ENCODE data around the gene LBHD1. TPM values are rescaled to one million over a fixed set of nuclear protein-coding genes. Genes with fewer than 3 reads are reported as not detected.
"Not testable (repeated sequence)": the region's sequence is repeated elsewhere in the genome, so short reads cannot be mapped to it uniquely, and the experiment has no call there.

The LBHD1 gene
- total and polyA plus RNA-seq, 5 donors, result 3.2 to 7.3 (median 3.7) TPM

DNA sequence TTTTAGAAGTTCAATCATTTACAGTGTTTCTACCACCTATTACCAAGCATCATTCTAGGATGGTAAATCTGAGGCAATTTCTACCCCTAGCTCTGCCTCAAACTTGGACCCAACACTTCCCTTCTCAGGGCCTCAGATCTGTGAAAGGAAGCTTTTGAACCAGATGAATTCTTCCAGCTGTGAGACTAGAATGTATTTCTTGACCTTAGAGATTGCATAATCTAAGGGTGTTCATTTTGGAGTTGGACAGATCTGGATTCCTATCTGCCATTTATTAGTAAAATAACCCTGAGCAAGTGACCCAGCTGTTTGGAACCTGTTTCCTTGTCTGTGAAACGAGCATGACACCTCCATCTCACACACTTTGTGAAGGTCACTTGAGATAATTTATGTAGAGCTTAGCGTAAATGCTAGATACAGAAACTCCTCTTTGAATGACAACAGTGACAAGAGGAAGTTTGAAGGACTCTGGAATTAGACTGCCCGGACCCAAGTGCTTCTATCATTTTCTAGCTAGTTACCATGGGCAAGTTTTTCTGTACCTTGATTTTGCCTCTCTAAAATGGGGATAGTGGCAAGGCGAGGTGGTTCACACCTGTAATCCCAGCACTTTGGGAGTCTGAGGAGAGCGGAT lies 15.2 kb downstream of the LBHD1 start:
- no peak overlapping the region for H3K27ac ChIP-seq (ENCODE audit: low read length)
- H3K27me3 ChIP-seq (ENCODE audit: control insufficient read depth, insufficient read depth), result no peaks in the 10 kb centered on the region
- H3K4me3 ChIP-seq (ENCODE audit: low read length), result no peak overlapping the region
- no peaks in the 10 kb centered on the region for H3K9me3 ChIP-seq (ENCODE audit: control insufficient read depth, low read length)
- ATAC-seq (no peak), DNase-seq (no peak)
- no peaks in the 10 kb centered on the region for H3K4me1 ChIP-seq (ENCODE audit: control insufficient read depth, insufficient read depth, low read length)
- WGBS, result 52% methylated on average over 5 of the region's 5 CpGs
- intact Hi-C loops (cut with DNase I), result loop anchor here in 1 of 4 donors (10.0 kb wide), 1 partner anchor 62 kb away; the partner anchor contains the start of gene TUT1

DNA sequence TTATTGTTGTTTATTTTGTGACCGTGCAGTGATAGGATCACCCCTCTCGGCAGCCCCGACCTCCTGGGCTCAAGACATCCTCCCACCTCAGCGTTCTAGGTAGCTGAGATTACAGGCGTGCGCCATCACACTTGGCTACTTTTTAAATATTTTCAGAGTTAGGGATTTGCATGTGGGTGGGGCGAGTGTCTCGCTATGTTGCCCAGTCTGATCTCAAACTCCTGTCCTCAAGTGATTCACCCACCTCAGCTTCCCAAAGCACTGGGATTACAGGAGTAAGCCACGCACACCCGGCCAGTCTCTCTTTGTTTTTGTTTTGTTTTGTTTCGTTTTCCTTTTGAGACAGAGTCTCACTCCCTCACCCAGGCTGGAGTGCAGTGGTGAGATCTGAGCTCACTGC lies 17.8 kb downstream of the LBHD1 start:
- 89% methylated on average over 11 of the region's 11 CpGs for WGBS
- ATAC-seq, result no peak

DNA sequence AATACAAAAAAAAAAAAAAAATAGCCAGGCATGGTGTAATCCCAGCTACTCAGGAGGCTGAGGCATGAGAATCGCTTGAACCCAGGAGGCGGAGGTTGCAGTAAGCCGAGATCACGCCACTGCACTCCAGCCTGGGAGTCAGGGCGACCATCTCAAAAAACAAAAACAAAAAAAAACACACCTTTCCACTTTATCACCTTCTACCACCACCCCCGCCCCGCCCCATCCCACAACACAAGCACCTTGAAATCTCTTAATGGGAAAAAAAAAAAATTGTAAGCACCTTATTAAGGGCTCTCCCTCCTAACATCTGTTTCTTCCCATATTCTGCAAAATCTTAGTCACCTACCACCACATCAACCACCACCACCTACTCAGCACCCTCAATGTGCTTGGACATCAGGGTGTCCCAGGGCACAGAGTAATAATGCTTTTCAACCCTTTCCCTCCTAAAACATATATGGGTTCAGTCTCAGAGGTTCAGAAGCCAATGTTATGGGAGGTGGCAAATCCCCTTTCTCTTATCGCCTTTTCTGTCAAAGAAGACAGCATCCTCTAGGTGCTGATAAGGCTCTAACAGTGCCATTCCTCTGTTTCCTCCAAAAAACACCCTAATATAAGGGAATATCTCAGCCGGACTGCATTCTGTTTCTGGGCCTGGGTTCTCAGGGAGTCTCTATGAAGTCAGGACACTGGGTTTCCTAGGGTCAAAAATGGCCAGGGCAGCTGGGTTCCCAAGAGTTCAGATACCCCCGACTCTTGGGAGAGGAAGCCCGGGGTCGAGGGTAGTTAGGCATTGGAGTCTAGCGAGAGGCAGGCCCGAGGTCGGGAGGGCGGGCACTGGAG lies 19.7 kb downstream of the LBHD1 start:
- WGBS, result 37% methylated on average over 16 of the region's 16 CpGs
- DNase-seq (no peak), ATAC-seq (no peak)
- H3K9me3 ChIP-seq (ENCODE audit: control insufficient read depth, low read length), result no peaks in the 10 kb centered on the region
- no peaks in the 10 kb centered on the region for H3K27me3 ChIP-seq (ENCODE audit: control insufficient read depth, insufficient read depth)
- H3K4me3 ChIP-seq (ENCODE audit: low read length), result peak overlapping the region; percentile 94
- intact Hi-C loops (cut with DNase I), result loop anchor here in 1 of 4 donors (10.0 kb wide), 1 partner anchor 58 kb away; the partner anchor contains the start of gene TUT1
- no peaks in the 10 kb centered on the region for H3K4me1 ChIP-seq (ENCODE audit: control insufficient read depth, insufficient read depth, low read length)
- peak overlapping the region; percentile 90 for H3K27ac ChIP-seq (ENCODE audit: low read length)

More for the DNA sequence above, 17.8 kb downstream of the LBHD1 start:
- intact Hi-C loops (cut with DNase I), result loop anchor here in 1 of 4 donors (10.0 kb wide), 1 partner anchor 59 kb away; the partner anchor contains the start of gene TUT1
- no peak overlapping the region for H3K4me3 ChIP-seq (ENCODE audit: low read length)
- no peaks in the 10 kb centered on the region for H3K4me1 ChIP-seq (ENCODE audit: control insufficient read depth, insufficient read depth, low read length)
- H3K9me3 ChIP-seq (ENCODE audit: control insufficient read depth, low read length), result no peaks in the 10 kb centered on the region
- DNase-seq, result no peak
- no peaks in the 10 kb centered on the region for H3K27me3 ChIP-seq (ENCODE audit: control insufficient read depth, insufficient read depth)
- no peak overlapping the region for H3K27ac ChIP-seq (ENCODE audit: low read length)

DNA sequence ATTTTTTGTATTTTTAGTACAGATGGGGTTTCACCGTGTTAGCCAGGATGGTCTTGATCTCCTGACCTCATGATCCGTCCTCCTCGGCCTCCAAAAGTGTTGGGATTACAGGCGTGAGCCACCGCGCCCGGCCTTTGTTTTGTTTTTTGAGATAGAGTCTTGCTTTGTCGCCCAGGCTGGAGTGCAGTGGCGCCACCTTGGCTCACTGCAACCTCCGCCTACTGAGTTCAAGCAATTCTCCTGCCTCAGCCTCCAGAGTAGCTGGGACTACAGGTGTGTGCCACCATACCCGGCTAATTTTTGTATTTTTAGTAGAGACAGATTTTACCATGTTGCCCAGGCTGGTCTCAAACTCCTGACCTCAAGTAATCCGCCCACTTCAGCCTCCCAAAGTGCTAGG lies 21.8 kb downstream of the LBHD1 start:
- intact Hi-C loops (cut with DNase I), result loop anchor here in 1 of 4 donors (10.0 kb wide), 1 partner anchor 55 kb away; the partner anchor contains the start of gene TUT1
- not testable (repeated sequence) for H3K4me3 ChIP-seq (ENCODE audit: low read length); H3K4me1 ChIP-seq (ENCODE audit: control insufficient read depth, insufficient read depth, low read length); H3K27ac ChIP-seq (ENCODE audit: low read length); H3K27me3 ChIP-seq (ENCODE audit: control insufficient read depth, insufficient read depth); H3K9me3 ChIP-seq (ENCODE audit: control insufficient read depth, low read length); ATAC-seq; DNase-seq
- WGBS, result 94% methylated on average over 12 of the region's 12 CpGs

DNA sequence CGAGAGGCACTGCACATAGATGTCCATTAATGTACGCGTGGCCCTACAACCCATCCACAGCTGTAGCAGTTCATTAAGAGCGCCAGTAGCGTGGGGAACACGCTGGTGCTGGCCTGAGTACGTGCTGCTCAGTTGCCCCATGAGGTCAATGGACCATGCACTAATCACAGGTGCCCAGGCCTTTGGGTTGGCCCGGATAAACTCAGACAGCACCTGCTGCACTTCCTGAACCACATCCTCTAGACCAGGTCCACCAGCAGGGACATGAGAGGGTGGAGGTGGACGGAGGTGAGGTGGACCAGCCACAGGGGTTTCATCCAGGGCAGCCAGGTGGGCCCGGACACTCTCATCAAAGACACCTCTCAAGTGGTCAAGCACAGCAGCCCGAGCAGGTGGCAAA lies 22.6 kb downstream of the LBHD1 start:
- H3K27me3 ChIP-seq (ENCODE audit: control insufficient read depth, insufficient read depth), result no peaks in the 10 kb centered on the region
- no peak overlapping the region for H3K4me3 ChIP-seq (ENCODE audit: low read length)
- peaks cover 3% of the 10 kb centered on the region for H3K4me1 ChIP-seq (ENCODE audit: control insufficient read depth, insufficient read depth, low read length)
- DNase-seq, result no peak
- H3K9me3 ChIP-seq (ENCODE audit: control insufficient read depth, low read length), result no peaks in the 10 kb centered on the region
- 90% methylated on average over 11 of the region's 11 CpGs for WGBS
- H3K27ac ChIP-seq (ENCODE audit: low read length), result no peak overlapping the region
- no peak for ATAC-seq
- intact Hi-C loops (cut with DNase I), result no loop called here

DNA sequence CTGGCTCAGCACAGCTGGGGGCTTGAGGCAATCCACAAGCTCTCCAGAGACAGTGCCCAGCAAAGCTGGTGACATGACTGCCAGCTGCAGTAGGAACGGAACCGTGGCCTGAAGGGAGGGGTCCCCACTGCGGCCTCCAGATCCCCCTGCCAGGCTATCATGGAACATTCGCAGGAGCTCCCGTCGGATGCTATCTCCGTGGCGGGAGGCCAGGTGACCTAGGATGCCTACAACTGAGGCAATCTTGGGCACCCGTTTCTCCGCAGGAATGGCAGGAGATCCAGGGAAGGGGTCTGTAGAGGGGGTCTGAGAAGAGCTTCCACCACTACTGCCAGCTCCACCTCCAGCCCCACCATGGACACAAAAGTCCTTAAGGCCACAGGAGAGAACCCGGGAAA lies 23.1 kb downstream of the LBHD1 start:
- Histone ChIP-seq H3K4me1 (ENCODE audit: control insufficient read depth, insufficient read depth, low read length) (peaks cover 3% of the 10 kb centered on the region), H3K4me3 (ENCODE audit: low read length) (no peak overlapping the region), H3K9me3 (ENCODE audit: control insufficient read depth, low read length) (no peaks in the 10 kb centered on the region), H3K27ac (ENCODE audit: low read length) (no peak overlapping the region), H3K27me3 (ENCODE audit: control insufficient read depth, insufficient read depth) (no peaks in the 10 kb centered on the region)
- 85% methylated on average over 11 of the region's 11 CpGs for WGBS
- DNase-seq (peak in 1 of 3 donors; percentile 61), ATAC-seq (no peak)
- intact Hi-C loops (cut with DNase I), result no loop called here

DNA sequence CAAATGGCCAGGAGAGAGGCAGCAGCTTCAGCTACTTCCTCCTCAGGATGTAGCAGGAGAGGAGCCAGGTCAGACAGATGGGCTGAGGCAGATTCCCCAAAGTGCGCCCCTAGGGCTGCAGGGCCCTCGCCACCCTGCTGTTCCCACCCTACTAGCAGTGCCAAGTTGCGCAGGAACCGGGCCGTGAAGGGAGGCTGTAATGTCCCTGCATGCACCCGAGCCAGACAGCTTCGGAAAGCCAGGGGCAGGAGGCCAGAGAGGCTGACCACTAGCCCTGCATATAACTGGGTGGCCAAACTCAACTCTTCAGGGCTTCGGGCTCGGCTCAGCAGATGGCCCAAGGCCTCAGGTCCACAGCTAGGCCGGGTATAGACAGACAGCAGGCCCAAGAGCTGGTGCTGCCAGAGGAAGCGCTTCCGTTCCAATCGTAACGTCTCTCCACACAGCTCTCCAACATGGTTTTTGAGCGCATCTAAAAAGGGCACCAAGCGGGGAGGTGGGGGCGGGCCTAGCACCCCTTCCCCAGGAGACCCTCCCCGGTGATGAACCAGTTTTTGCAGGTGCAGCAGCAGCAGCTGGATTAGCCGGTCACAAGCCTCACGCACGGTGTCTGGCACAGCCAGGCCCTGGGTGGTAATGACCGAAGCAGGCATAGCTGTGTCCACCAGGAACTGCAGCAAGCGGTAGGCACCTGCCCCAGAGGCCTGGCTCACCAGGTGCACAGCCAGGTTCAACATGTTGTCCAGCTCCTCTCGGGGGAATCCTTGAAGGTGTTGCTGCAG lies 23.7 kb downstream of the LBHD1 start:
- H3K27me3 ChIP-seq (ENCODE audit: control insufficient read depth, insufficient read depth), result no peaks in the 10 kb centered on the region
- ATAC-seq, result no peak
- intact Hi-C loops (cut with DNase I), result no loop called here
- DNase-seq, result peak in 1 of 3 donors; percentile 58
- H3K27ac ChIP-seq (ENCODE audit: low read length), result no peak overlapping the region
- peaks cover 3% of the 10 kb centered on the region for H3K4me1 ChIP-seq (ENCODE audit: control insufficient read depth, insufficient read depth, low read length)
- no peaks in the 10 kb centered on the region for H3K9me3 ChIP-seq (ENCODE audit: control insufficient read depth, low read length)
- H3K4me3 ChIP-seq (ENCODE audit: low read length), result no peak overlapping the region
- 88% methylated on average over 24 of the region's 24 CpGs for WGBS

DNA sequence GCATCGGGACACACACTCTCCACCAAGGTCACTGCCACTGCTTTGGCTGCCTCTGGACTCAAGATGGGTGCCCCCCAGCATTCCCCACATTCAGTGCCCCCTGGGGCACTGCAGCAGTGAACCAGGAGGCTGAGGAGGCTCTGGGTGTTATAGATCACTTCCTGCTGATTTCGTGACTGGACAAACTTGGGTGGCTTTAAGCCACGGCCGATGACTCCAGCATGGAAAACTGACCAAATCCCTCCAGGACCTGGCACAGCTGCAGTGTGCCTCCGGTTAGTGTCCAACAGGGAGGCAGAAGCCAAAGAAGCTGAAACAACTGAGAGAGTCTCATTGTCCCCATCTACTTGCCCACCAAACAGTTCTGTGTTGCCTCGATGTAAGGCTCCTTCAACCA lies 24.5 kb downstream of the LBHD1 start:
- WGBS, result 80% methylated on average over 6 of the region's 6 CpGs
- no peak for ATAC-seq
- no peaks in the 10 kb centered on the region for H3K9me3 ChIP-seq (ENCODE audit: control insufficient read depth, low read length)
- no peak overlapping the region for H3K27ac ChIP-seq (ENCODE audit: low read length)
- intact Hi-C loops (cut with DNase I), result no loop called here
- no peak for DNase-seq
- no peaks in the 10 kb centered on the region for H3K27me3 ChIP-seq (ENCODE audit: control insufficient read depth, insufficient read depth)
- H3K4me1 ChIP-seq (ENCODE audit: control insufficient read depth, insufficient read depth, low read length), result peaks cover 3% of the 10 kb centered on the region
- H3K4me3 ChIP-seq (ENCODE audit: low read length), result no peak overlapping the region

DNA sequence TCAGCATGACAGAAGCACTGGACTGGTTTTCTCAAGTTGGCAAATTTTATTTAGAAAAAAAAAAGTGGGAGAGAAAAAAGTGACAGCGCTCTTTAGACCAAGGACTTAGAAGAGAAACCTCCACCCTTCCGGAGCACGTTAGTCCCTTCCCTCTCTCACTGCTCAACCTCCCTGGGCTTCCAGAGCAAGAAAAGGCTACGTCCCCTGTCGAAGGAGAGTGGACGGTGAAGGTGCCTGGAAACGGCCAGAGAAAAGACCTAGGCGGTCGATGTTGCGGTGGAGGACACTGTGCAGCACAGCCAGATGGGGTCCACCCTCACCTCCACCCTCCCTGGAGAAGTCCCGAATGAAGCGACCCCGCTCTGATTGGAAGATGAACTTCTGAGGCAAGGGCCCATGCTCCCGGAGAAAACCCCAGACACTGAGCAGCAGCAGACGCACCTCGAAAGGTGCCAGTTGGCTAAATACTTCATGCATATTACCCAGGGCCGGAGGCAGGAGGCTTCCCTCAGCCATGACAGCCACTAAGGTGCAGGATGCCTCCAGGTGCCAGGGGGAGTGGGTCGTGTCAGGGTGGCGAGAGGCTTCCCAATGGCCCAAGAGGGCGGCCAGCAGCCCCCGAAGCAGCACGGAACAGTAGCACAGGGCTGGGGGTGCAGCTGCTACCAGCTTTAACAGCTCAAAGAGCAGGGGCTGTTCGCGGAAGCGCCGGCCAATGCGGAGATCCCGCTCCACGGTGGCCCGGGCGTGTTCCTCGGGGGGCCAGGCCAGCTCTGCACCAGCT lies 25.1 kb downstream of the LBHD1 start:
- H3K4me3 ChIP-seq (ENCODE audit: low read length), result no peak overlapping the region

More for the DNA sequence above, 25.1 kb downstream of the LBHD1 start:
- Histone ChIP-seq H3K27ac (ENCODE audit: low read length) (no peak overlapping the region), H3K9me3 (ENCODE audit: control insufficient read depth, low read length) (no peaks in the 10 kb centered on the region), H3K27me3 (ENCODE audit: control insufficient read depth, insufficient read depth) (no peaks in the 10 kb centered on the region), H3K4me1 (ENCODE audit: control insufficient read depth, insufficient read depth, low read length) (peaks cover 3% of the 10 kb centered on the region)
- 61% methylated on average over 32 of the region's 32 CpGs for WGBS
- intact Hi-C loops (cut with DNase I), result no loop called here
- DNase-seq, result peak in 2 of 3 donors; percentile 63 to 69
- ATAC-seq, result peak; percentile 1 to 2

Measured in right cardiac atrium (tissue), 5 donors.